GM19468 (cell line): Measurements from ENCODE around the gene SLC5A9.

Experiments used
- ATAC-seq: cut with Tn5 transposase; IDR thresholded peaks from one replicate; pipeline ENCODE4 v1.9.1; 2021; ENCODE audit warnings: mild to moderate bottlenecking, moderate library complexity, moderate number of reproducible peaks; ENCODE audit not compliant: unreplicated experiment; ENCODE audit errors: extremely low read depth

Gene SLC5A9

GRCh38 chr1:48222501-48223242 is at the start of gene SLC5A9:
Gene SLC5A9 (plus strand): TSS chr1:48222716. CDS start chr1:48222737, 21 bp downstream.
- ATAC-seq: no peak

GRCh38 chr1:48175116-48175515 is 47.4 kb upstream of the SLC5A9 start:
- no peak for ATAC-seq

GRCh38 chr1:48177257-48177656 is 45.3 kb upstream of the SLC5A9 start:
- no peak for ATAC-seq

- no peak for ATAC-seq
These were observed 40.7 kb upstream of the SLC5A9 start for GRCh38 chr1:48181669-48182367.

- no peak for ATAC-seq
These were observed 40.1 kb upstream of the SLC5A9 start for GRCh38 chr1:48182439-48182838.

GRCh38 chr1:48186306-48186839 is 36.1 kb upstream of the SLC5A9 start:
- ATAC-seq: no peak

GRCh38 chr1:48187969-48188563 is 34.5 kb upstream of the SLC5A9 start:
- no peak for ATAC-seq

- ATAC-seq: no peak
These were observed 31.6 kb upstream of the SLC5A9 start for GRCh38 chr1:48190881-48191280.

- ATAC-seq: no peak
These were observed 27.7 kb upstream of the SLC5A9 start for GRCh38 chr1:48194801-48195200.

- no peak for ATAC-seq
These were observed 26.3 kb upstream of the SLC5A9 start for GRCh38 chr1:48196237-48196636.

GRCh38 chr1:48198970-48199369 is 23.5 kb upstream of the SLC5A9 start:
- ATAC-seq: no peak

GRCh38 chr1:48200166-48200900 is 22.2 kb upstream of the SLC5A9 start:
- ATAC-seq: no peak

- no peak for ATAC-seq
These were observed 20.3 kb upstream of the SLC5A9 start for GRCh38 chr1:48202030-48202752.

- ATAC-seq: no peak
These were observed 19.1 kb upstream of the SLC5A9 start for GRCh38 chr1:48203287-48203900.

- no peak for ATAC-seq
These were observed 17.0 kb upstream of the SLC5A9 start for GRCh38 chr1:48205522-48205921.

- ATAC-seq: no peak
These were observed 16.1 kb upstream of the SLC5A9 start for GRCh38 chr1:48206371-48206770.

- no peak for ATAC-seq
These were observed 15.4 kb upstream of the SLC5A9 start for GRCh38 chr1:48207131-48207530.

GRCh38 chr1:48207536-48208075 is 14.9 kb upstream of the SLC5A9 start:
- ATAC-seq: no peak

GRCh38 chr1:48208251-48208650 is 14.3 kb upstream of the SLC5A9 start:
- ATAC-seq: no peak
